Liver (tissue), 3 donors: Measurements from ENCODE around the gene PRDM12.

ENCODE experiments used
- FOXA1 ChIP-seq: IDR thresholded peaks from 2 replicates; pipeline ENCODE4 v1.6.1; 2016; ENCODE audit warnings: antibody characterized with exemption
- SP1 ChIP-seq: IDR thresholded peaks from 2 replicates; pipeline ENCODE4 v1.6.1; 2018; ENCODE audit warnings: antibody characterized with exemption, mild to moderate bottlenecking
- TAF1 ChIP-seq: conservative IDR thresholded peaks from 2 replicates; pipeline ENCODE4 v1.6.1; 2016; ENCODE audit warnings: antibody characterized with exemption, mild to moderate bottlenecking
- TF ChIP-seq, protein P1 (sequence below): fragments of 150-350 bp; IDR thresholded peaks from 2 replicates; pipeline ENCODE4 v1.5.1; 2017; ENCODE audit warnings: improper control_type of control experiment, low read depth, low read length; ENCODE audit not compliant: missing input control
- TF ChIP-seq, protein P2 (sequence below): IDR thresholded peaks from 2 replicates; pipeline ENCODE4 v1.6.1; 2016; ENCODE audit warnings: antibody characterized with exemption, mild to moderate bottlenecking
- donor health status: healthy.
- donor health status: healthy.

GRCh38 chr9:130630506-130631330, 33.7 kb upstream of the PRDM12 start:
- TF ChIP-seq, protein P1, sequence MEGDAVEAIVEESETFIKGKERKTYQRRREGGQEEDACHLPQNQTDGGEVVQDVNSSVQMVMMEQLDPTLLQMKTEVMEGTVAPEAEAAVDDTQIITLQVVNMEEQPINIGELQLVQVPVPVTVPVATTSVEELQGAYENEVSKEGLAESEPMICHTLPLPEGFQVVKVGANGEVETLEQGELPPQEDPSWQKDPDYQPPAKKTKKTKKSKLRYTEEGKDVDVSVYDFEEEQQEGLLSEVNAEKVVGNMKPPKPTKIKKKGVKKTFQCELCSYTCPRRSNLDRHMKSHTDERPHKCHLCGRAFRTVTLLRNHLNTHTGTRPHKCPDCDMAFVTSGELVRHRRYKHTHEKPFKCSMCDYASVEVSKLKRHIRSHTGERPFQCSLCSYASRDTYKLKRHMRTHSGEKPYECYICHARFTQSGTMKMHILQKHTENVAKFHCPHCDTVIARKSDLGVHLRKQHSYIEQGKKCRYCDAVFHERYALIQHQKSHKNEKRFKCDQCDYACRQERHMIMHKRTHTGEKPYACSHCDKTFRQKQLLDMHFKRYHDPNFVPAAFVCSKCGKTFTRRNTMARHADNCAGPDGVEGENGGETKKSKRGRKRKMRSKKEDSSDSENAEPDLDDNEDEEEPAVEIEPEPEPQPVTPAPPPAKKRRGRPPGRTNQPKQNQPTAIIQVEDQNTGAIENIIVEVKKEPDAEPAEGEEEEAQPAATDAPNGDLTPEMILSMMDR: no peak
- TF ChIP-seq FOXA1 (no peak), SP1 (no peak), TAF1 (no peak)
- TF ChIP-seq, protein P2, sequence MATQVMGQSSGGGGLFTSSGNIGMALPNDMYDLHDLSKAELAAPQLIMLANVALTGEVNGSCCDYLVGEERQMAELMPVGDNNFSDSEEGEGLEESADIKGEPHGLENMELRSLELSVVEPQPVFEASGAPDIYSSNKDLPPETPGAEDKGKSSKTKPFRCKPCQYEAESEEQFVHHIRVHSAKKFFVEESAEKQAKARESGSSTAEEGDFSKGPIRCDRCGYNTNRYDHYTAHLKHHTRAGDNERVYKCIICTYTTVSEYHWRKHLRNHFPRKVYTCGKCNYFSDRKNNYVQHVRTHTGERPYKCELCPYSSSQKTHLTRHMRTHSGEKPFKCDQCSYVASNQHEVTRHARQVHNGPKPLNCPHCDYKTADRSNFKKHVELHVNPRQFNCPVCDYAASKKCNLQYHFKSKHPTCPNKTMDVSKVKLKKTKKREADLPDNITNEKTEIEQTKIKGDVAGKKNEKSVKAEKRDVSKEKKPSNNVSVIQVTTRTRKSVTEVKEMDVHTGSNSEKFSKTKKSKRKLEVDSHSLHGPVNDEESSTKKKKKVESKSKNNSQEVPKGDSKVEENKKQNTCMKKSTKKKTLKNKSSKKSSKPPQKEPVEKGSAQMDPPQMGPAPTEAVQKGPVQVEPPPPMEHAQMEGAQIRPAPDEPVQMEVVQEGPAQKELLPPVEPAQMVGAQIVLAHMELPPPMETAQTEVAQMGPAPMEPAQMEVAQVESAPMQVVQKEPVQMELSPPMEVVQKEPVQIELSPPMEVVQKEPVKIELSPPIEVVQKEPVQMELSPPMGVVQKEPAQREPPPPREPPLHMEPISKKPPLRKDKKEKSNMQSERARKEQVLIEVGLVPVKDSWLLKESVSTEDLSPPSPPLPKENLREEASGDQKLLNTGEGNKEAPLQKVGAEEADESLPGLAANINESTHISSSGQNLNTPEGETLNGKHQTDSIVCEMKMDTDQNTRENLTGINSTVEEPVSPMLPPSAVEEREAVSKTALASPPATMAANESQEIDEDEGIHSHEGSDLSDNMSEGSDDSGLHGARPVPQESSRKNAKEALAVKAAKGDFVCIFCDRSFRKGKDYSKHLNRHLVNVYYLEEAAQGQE: no peak
